Spleen (tissue), 7 donors: ENCODE measurements around the gene DNMT3B.

Experiments
- CTCF ChIP-seq, 11 experiments: fragments of 200-600 bp in 7 of 11; fragments of 450-650 bp in 4 of 11; sonication (generic) in 4 of 11; IDR thresholded peaks in 8 of 11; conservative IDR thresholded peaks in 3 of 11; 1 replicate in 7 of 11; 2 replicates in 4 of 11; pipeline versions ENCODE4 v1.4.0 to v1.8.0; 2016 to 2021; ENCODE audit warnings: antibody characterized with exemption in 11 of 11, inconsistent platforms in 4 of 11, mild to moderate bottlenecking in 1 of 11
- POLR2A ChIP-seq, 3 donors: fragments of 450-650 bp; IDR thresholded peaks; one replicate each; pipeline ENCODE4 v1.5.1; 2017; ENCODE audit warnings: antibody characterized with exemption in 3 of 3, mild to moderate bottlenecking in 1 of 3
- POLR2AphosphoS5 ChIP-seq, 3 donors: sonication (generic); formaldehyde crosslinking; IDR thresholded peaks; one replicate each; pipeline ENCODE4 v1.5.1; 2017; ENCODE audit warnings: antibody characterized with exemption in 3 of 3
- donor health status: DM: no; HTN: no; CAD: no; lungs with moderate emphysema.
- donor health status: DM: no; HTN: no; CAD: no.
- donor health status: DM: no; HTN: no; CAD: no.

GRCh38 chr20:32855387-32855786 is 93.2 kb downstream of the DNMT3B start:
- TF ChIP-seq CTCF (IDR thresholded peaks at IDR 0.05 in 8 of 11, conservative IDR thresholded peaks at IDR 0.05 in 3 of 11) (no peak), POLR2A (IDR thresholded peaks at IDR 0.05) (no peak), POLR2AphosphoS5 (IDR thresholded peaks at IDR 0.05) (no peak)
